SK-N-SH treated with all-trans-retinoic acid at 6 μM for 48 hours (cell line): ENCODE data around the gene CNGB1.

Experiments used
- BACH2 ChIP-seq: fragments of 250-450 bp; sonication (Bioruptor Pico); IDR thresholded peaks from 2 replicates; pipeline ENCODE4 v1.9.0; 2021; ENCODE audit warnings: mild to moderate bottlenecking, borderline replicate concordance
- ESRRG ChIP-seq: fragments of 250-450 bp; sonication (Bioruptor Pico); IDR thresholded peaks from 2 replicates; pipeline ENCODE4 v1.6.1; 2021; ENCODE audit warnings: mild to moderate bottlenecking
- ZNF565 ChIP-seq: fragments of 450-650 bp; formaldehyde crosslinking; conservative IDR thresholded peaks from 2 replicates; pipeline ENCODE4 v1.5.0; 2020; ENCODE audit warnings: low read depth, mild to moderate bottlenecking, moderate library complexity
- ZNF8 ChIP-seq: fragments of 450-650 bp; formaldehyde crosslinking; IDR thresholded peaks from 2 replicates; pipeline ENCODE4 v1.5.0; 2020; ENCODE audit warnings: mild to moderate bottlenecking, moderate library complexity
- TF ChIP-seq, protein P1 (sequence below): fragments of 250-450 bp; sonication (Bioruptor Pico); IDR thresholded peaks from 2 replicates; pipeline ENCODE4 v1.8.0; 2020; ENCODE audit warnings: mild to moderate bottlenecking, moderate library complexity, borderline replicate concordance

DNA sequence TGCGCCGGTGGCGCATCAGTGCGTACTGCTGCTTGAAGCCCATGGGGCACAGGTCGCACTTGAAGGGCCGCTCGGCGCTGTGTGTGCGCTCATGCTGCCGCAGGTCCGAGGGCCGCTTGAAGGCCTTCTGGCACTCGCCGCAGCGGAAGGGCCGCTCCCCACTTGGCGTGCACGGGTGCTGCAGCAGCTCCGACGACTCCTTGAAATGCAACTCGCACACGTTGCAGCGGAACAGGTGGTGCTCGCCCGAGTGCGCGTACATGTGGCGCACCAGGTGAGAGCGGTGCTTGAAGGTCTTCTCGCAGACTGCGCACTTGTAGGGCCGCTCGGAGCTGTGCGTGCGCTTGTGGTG is 26.2 kb upstream of the CNGB1 start:
- no peak for TF ChIP-seq ZNF8 (CRISPR knock-in tag)
- TF ChIP-seq, protein P1, sequence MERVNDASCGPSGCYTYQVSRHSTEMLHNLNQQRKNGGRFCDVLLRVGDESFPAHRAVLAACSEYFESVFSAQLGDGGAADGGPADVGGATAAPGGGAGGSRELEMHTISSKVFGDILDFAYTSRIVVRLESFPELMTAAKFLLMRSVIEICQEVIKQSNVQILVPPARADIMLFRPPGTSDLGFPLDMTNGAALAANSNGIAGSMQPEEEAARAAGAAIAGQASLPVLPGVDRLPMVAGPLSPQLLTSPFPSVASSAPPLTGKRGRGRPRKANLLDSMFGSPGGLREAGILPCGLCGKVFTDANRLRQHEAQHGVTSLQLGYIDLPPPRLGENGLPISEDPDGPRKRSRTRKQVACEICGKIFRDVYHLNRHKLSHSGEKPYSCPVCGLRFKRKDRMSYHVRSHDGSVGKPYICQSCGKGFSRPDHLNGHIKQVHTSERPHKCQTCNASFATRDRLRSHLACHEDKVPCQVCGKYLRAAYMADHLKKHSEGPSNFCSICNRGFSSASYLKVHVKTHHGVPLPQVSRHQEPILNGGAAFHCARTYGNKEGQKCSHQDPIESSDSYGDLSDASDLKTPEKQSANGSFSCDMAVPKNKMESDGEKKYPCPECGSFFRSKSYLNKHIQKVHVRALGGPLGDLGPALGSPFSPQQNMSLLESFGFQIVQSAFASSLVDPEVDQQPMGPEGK (CRISPR knock-in tag) = no peak
- no peak for TF ChIP-seq ZNF565 (CRISPR knock-in tag)
- TF ChIP-seq BACH2 (CRISPR knock-in tag) = no peak
- no peak for TF ChIP-seq ESRRG (CRISPR knock-in tag)
